ENCODE results near the gene CCDC149. TPM values are rescaled to one million over a fixed set of nuclear protein-coding genes. Genes with fewer than 3 reads are reported as not detected.

The CCDC149 gene
- total RNA-seq, 3 donors from 2014 or later (not counting 1 experiment from before 2014, with no cell fraction given) = 0.14 to 0.86 (median 0.43) TPM

- Mint-ChIP-seq H3K9me3 (peaks cover 0 to 3% of the 10 kb centered on the region in 2 donors), H3K4me1 (no peaks in the 10 kb centered on the region), H3K27ac (no peak overlapping the region), H3K4me3 (no peak overlapping the region), H3K36me3 (no peaks in the 10 kb centered on the region), H3K27me3 (ENCODE audit: low read depth in 2 of 2) (no peaks in the 10 kb centered on the region)
- no peaks in the 10 kb centered on the region for H3K27me3 ChIP-seq (ENCODE audit: control insufficient read depth, insufficient read depth, low read length)
- ATAC-seq = no peak
- H3K9me3 ChIP-seq (ENCODE audit: control insufficient read depth, insufficient read depth, low read length) = no peaks in the 10 kb centered on the region
- no peak for DNase-seq
- no peak overlapping the region for H3K4me3 ChIP-seq (ENCODE audit: low read length)
- intact Hi-C loops (cut with micrococcal nuclease) = no loop called here
- H3K27ac ChIP-seq (ENCODE audit: low read length) = no peak overlapping the region
- TF ChIP-seq, protein P1, sequence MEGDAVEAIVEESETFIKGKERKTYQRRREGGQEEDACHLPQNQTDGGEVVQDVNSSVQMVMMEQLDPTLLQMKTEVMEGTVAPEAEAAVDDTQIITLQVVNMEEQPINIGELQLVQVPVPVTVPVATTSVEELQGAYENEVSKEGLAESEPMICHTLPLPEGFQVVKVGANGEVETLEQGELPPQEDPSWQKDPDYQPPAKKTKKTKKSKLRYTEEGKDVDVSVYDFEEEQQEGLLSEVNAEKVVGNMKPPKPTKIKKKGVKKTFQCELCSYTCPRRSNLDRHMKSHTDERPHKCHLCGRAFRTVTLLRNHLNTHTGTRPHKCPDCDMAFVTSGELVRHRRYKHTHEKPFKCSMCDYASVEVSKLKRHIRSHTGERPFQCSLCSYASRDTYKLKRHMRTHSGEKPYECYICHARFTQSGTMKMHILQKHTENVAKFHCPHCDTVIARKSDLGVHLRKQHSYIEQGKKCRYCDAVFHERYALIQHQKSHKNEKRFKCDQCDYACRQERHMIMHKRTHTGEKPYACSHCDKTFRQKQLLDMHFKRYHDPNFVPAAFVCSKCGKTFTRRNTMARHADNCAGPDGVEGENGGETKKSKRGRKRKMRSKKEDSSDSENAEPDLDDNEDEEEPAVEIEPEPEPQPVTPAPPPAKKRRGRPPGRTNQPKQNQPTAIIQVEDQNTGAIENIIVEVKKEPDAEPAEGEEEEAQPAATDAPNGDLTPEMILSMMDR (IDR thresholded peaks at IDR 0.05) = no peak
- 91% methylated on average over 4 of the region's 4 CpGs for WGBS (ENCODE audit: insufficient coverage)
- H3K4me1 ChIP-seq (ENCODE audit: control insufficient read depth, insufficient read depth, low read length) = no peaks in the 10 kb centered on the region
- H3K36me3 ChIP-seq (ENCODE audit: control insufficient read depth, insufficient read depth, low read length) = no peaks in the 10 kb centered on the region
Measured at GRCh38 chr4:24858550-24858949, 54.3 kb downstream of the CCDC149 start.

GRCh38 chr4:24858026-24858425 is 54.8 kb downstream of the CCDC149 start:
- no peaks in the 10 kb centered on the region for H3K27me3 ChIP-seq (ENCODE audit: control insufficient read depth, insufficient read depth, low read length)

DNA sequence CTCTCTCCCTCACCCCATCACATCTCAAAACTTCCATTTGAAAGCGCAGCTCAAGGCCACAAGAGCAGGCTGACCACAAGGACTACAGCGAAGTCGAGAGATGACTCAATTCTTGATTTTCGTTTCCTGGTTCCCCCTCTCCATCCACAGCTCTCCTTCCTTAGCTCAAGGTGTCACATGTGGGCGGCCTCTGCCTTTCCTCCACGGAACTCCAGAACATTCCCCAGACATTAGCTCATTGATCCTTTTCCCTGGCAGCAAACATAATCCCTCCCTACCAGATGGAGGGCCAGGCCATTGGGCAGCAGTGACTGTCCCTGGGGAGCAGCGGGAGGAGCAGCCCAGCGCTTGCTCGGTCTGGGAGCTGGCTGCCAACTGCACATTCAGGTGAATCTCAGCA is 56.3 kb downstream of the CCDC149 start:
- H3K36me3 Mint-ChIP-seq = no peaks in the 10 kb centered on the region
- H3K36me3 ChIP-seq (ENCODE audit: control insufficient read depth, insufficient read depth, low read length) = no peaks in the 10 kb centered on the region
- 82% methylated on average over 9 of the region's 9 CpGs for WGBS (ENCODE audit: insufficient coverage)
- H3K27me3 ChIP-seq (ENCODE audit: control insufficient read depth, insufficient read depth, low read length) = no peaks in the 10 kb centered on the region
- H3K4me3 Mint-ChIP-seq = no peak overlapping the region
- H3K4me1 Mint-ChIP-seq = no peaks in the 10 kb centered on the region
- no peak overlapping the region for H3K4me3 ChIP-seq (ENCODE audit: low read length)
- H3K27ac ChIP-seq (ENCODE audit: low read length) = no peak overlapping the region
- no peaks in the 10 kb centered on the region for H3K9me3 ChIP-seq (ENCODE audit: control insufficient read depth, insufficient read depth, low read length)
- no peak for ATAC-seq
- no peak for DNase-seq
- H3K27me3 Mint-ChIP-seq (ENCODE audit: low read depth in 2 of 2) = no peaks in the 10 kb centered on the region
- intact Hi-C loops (cut with micrococcal nuclease) = no loop called here
- TF ChIP-seq, protein P1 (IDR thresholded peaks at IDR 0.05) = no peak
- no peak overlapping the region for H3K27ac Mint-ChIP-seq
- H3K4me1 ChIP-seq (ENCODE audit: control insufficient read depth, insufficient read depth, low read length) = no peaks in the 10 kb centered on the region
- no peaks in the 10 kb centered on the region for H3K9me3 Mint-ChIP-seq

More at GRCh38 chr4:24858026-24858425, 54.8 kb downstream of the CCDC149 start:
- no peaks in the 10 kb centered on the region for H3K36me3 Mint-ChIP-seq
- H3K36me3 ChIP-seq (ENCODE audit: control insufficient read depth, insufficient read depth, low read length) = no peaks in the 10 kb centered on the region
- H3K4me1 ChIP-seq (ENCODE audit: control insufficient read depth, insufficient read depth, low read length) = no peaks in the 10 kb centered on the region
- TF ChIP-seq, protein P1 (IDR thresholded peaks at IDR 0.05) = no peak
- no peaks in the 10 kb centered on the region for H3K9me3 Mint-ChIP-seq
- H3K4me3 ChIP-seq (ENCODE audit: low read length) = no peak overlapping the region
- H3K27me3 Mint-ChIP-seq (ENCODE audit: low read depth in 2 of 2) = no peaks in the 10 kb centered on the region
- H3K27ac Mint-ChIP-seq = no peak overlapping the region
- DNase-seq (no peak), ATAC-seq (no peak)
- WGBS (ENCODE audit: insufficient coverage) = 67% methylated on average over 2 of the region's 3 CpGs
- no peak overlapping the region for H3K27ac ChIP-seq (ENCODE audit: low read length)
- H3K4me3 Mint-ChIP-seq = no peak overlapping the region
- intact Hi-C loops (cut with micrococcal nuclease) = no loop called here
- H3K4me1 Mint-ChIP-seq = no peaks in the 10 kb centered on the region
- no peaks in the 10 kb centered on the region for H3K9me3 ChIP-seq (ENCODE audit: control insufficient read depth, insufficient read depth, low read length)

DNA sequence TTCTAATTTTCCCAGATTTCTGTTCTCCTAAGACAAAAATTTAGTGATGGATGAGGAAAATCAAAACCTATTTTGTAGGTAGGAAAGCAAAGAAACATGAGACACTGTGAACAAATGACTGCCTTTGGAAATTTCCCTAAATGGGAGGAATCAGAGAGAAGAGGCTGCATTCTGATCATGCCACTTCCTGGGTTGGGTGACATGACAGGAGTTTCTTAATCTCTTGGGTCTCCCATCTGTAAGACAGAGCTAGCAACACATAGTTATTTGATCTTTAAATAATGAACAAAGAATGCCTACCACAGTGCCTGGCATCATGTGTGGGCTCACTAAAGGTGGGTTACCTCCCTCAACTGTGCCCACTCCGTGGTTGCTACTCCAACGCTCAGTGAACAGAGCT is 57.1 kb downstream of the CCDC149 start:
- Mint-ChIP-seq H3K4me3 (no peak overlapping the region), H3K36me3 (no peaks in the 10 kb centered on the region), H3K9me3 (no peaks in the 10 kb centered on the region), H3K27me3 (ENCODE audit: low read depth in 2 of 2) (no peaks in the 10 kb centered on the region), H3K4me1 (no peaks in the 10 kb centered on the region), H3K27ac (no peak overlapping the region)
- intact Hi-C loops (cut with micrococcal nuclease) = no loop called here
- TF ChIP-seq, protein P1 (IDR thresholded peaks at IDR 0.05) = no peak
- DNase-seq = no peak
- WGBS (ENCODE audit: insufficient coverage) = 96% methylated on average over 2 of the region's 2 CpGs
- Histone ChIP-seq H3K27me3 (ENCODE audit: control insufficient read depth, insufficient read depth, low read length) (no peaks in the 10 kb centered on the region), H3K9me3 (ENCODE audit: control insufficient read depth, insufficient read depth, low read length) (no peaks in the 10 kb centered on the region), H3K27ac (ENCODE audit: low read length) (no peak overlapping the region), H3K4me3 (ENCODE audit: low read length) (no peak overlapping the region), H3K4me1 (ENCODE audit: control insufficient read depth, insufficient read depth, low read length) (no peaks in the 10 kb centered on the region), H3K36me3 (ENCODE audit: control insufficient read depth, insufficient read depth, low read length) (no peaks in the 10 kb centered on the region)
- ATAC-seq = no peak
